H1 (cell line): ENCODE results near the gene FOSL1. TPM values are rescaled to one million over a fixed set of nuclear protein-coding genes. Genes with fewer than 3 reads are reported as not detected.

Experiments used
- CTCF ChIA-PET: fragments of 300-600 bp; sonication (Branson Sonifier 250); formaldehyde crosslinking; loops from one replicate; lab custom pipeline; 2021; ENCODE audit not compliant: partially characterized antibody; lab: Charles Lee
- POLR2A ChIA-PET: fragments of 300-600 bp; sonication (Branson Sonifier 250); formaldehyde crosslinking; loops from one replicate; lab custom pipeline; 2021; ENCODE audit warnings: inconsistent platforms; ENCODE audit not compliant: partially characterized antibody; lab: Charles Lee
- DNase-seq, 2 experiments: peaks; one replicate each; pipeline versions ENCODE4 v3.0.0 to v3.0.0-alpha.2; 2010 to 2022; ENCODE audit warnings: low spot score in 2 of 2, low read depth in 1 of 2, mixed read lengths in 1 of 2
- FAIRE-seq: peaks from 2 replicates; lab custom pipeline; 2011; peaks lifted over from hg19 to GRCh38; lab: Jason Lieb, UNC
- H2AFZ ChIP-seq: 2 replicates; pipeline ENCODE4 v1.8.1; 2012; ENCODE audit warnings: low read length, inconsistent platforms
- H2AK5ac ChIP-seq: 2 replicates; pipeline ENCODE4 v1.6.1; 2013; ENCODE audit warnings: low read depth, low read length
- H2BK120ac ChIP-seq: replicated peaks from 2 replicates; pipeline ENCODE3; 2013; ENCODE audit warnings: low read depth, low read length, inconsistent platforms
- H2BK12ac ChIP-seq: 2 replicates; pipeline ENCODE4 v1.6.1; 2013; ENCODE audit warnings: low read depth, low read length
- H2BK15ac ChIP-seq: 2 replicates; pipeline ENCODE4 v1.6.1; 2013; ENCODE audit warnings: low read length
- H2BK20ac ChIP-seq: 2 replicates; pipeline ENCODE4 v1.6.1; 2013; ENCODE audit warnings: low read length
- H2BK5ac ChIP-seq: 2 replicates; pipeline ENCODE4 v1.6.1; 2013; ENCODE audit warnings: low read depth, low read length
- H3K14ac ChIP-seq: 2 replicates; pipeline ENCODE4 v1.6.1; 2013; ENCODE audit warnings: inconsistent platforms; ENCODE audit not compliant: insufficient read length
- H3K18ac ChIP-seq: 2 replicates; pipeline ENCODE4 v1.6.1; 2013; ENCODE audit warnings: low read length; ENCODE audit errors: extremely low read depth
- H3K23ac ChIP-seq: 2 replicates; pipeline ENCODE4 v1.6.1; 2013; ENCODE audit warnings: inconsistent platforms; ENCODE audit not compliant: insufficient read length
- H3K23me2 ChIP-seq: 2 replicates; pipeline ENCODE4 v1.6.1; 2013; ENCODE audit warnings: low read depth, low read length
- H3K27ac ChIP-seq: 2 replicates; pipeline ENCODE4 v1.6.1; 2011; ENCODE audit warnings: low read depth, low read length, inconsistent platforms
- H3K27me3 ChIP-seq, 4 experiments: replicated peaks in 1 of 4; 1 replicate in 1 of 4; 2 replicates in 3 of 4; pipeline versions ENCODE4 v1.6.1 to v1.8.1; 2011 to 2013; ENCODE audit warnings: low read length in 3 of 4, mild to moderate bottlenecking in 3 of 4, inconsistent platforms in 2 of 4, mixed read lengths in 2 of 4, moderate library complexity in 1 of 4; ENCODE audit not compliant: control insufficient read depth in 3 of 4, insufficient read depth in 3 of 4; ENCODE audit errors: extremely low read depth in 1 of 4
- H3K36me3 ChIP-seq, 4 experiments: 2 replicates each; pipeline versions ENCODE4 v1.6.1 to v1.8.1; 2011 to 2013; ENCODE audit warnings: mild to moderate bottlenecking in 4 of 4, low read length in 3 of 4, moderate library complexity in 2 of 4, control low read depth in 1 of 4, inconsistent platforms in 1 of 4; ENCODE audit not compliant: insufficient read depth in 4 of 4, control insufficient read depth in 2 of 4
- H3K4ac ChIP-seq: replicated peaks from 2 replicates; pipeline ENCODE3; 2013; ENCODE audit warnings: low read length, low read depth, mixed read lengths, inconsistent platforms; ENCODE audit not compliant: insufficient read length
- H3K4me1 ChIP-seq, 4 experiments: replicated peaks in 1 of 4; 1 replicate in 1 of 4; 2 replicates in 3 of 4; pipeline versions ENCODE4 v1.6.1 to v1.8.1; 2011 to 2013; ENCODE audit warnings: low read length in 3 of 4, inconsistent platforms in 2 of 4, mixed read lengths in 1 of 4; ENCODE audit not compliant: insufficient read depth in 4 of 4, control insufficient read depth in 3 of 4
- H3K4me2 ChIP-seq, 2 experiments: 2 replicates each; pipeline versions ENCODE4 v1.6.1 to v1.8.1; 2011 to 2013; ENCODE audit warnings: low read depth in 2 of 2, low read length in 2 of 2, control low read depth in 1 of 2, inconsistent platforms in 1 of 2, mild to moderate bottlenecking in 1 of 2; ENCODE audit not compliant: insufficient read depth in 1 of 2
- H3K4me3 ChIP-seq, 4 experiments: fragments of 200-600, 300-600 bp in 1 of 4; sonication (generic), shearing (Covaris generic), sonication (Bioruptor Twin) in 1 of 4; 2 replicates each; pipeline versions ENCODE4 v1.5.1 to v1.8.1; 2011 to 2016; ENCODE audit warnings: low read length in 4 of 4, low read depth in 3 of 4, control low read depth in 2 of 4, inconsistent platforms in 2 of 4, mild to moderate bottlenecking in 2 of 4, mixed read lengths in 1 of 4, moderate library complexity in 1 of 4; ENCODE audit not compliant: insufficient read depth in 2 of 4; ENCODE audit errors: extremely low read depth in 1 of 4
- H3K56ac ChIP-seq: replicated peaks from 2 replicates; pipeline ENCODE3; 2013; ENCODE audit warnings: low read depth, mild to moderate bottlenecking, mixed read lengths, low read length, inconsistent platforms; ENCODE audit not compliant: insufficient read length
- H3K79me1 ChIP-seq: 2 replicates; pipeline ENCODE4 v1.6.1; 2013; ENCODE audit warnings: low read depth, low read length, control low read depth
- H3K79me2 ChIP-seq, 2 experiments: 2 replicates each; pipeline versions ENCODE4 v1.6.1 to v1.8.1; 2012 to 2013; ENCODE audit warnings: low read length in 2 of 2, mild to moderate bottlenecking in 2 of 2, inconsistent platforms in 1 of 2; ENCODE audit not compliant: insufficient read depth in 2 of 2, control insufficient read depth in 1 of 2
- H3K9ac ChIP-seq, 4 experiments: replicated peaks in 1 of 4; 1 replicate in 1 of 4; 2 replicates in 3 of 4; pipeline versions ENCODE4 v1.6.1 to v1.8.1; 2011 to 2013; ENCODE audit warnings: low read depth in 3 of 4, low read length in 3 of 4, control low read depth in 2 of 4, mild to moderate bottlenecking in 2 of 4, moderate library complexity in 2 of 4, inconsistent platforms in 1 of 4; ENCODE audit errors: extremely low read depth in 1 of 4
- H3K9me3 ChIP-seq, 2 experiments: 2 replicates each; pipeline versions ENCODE4 v1.6.1 to v1.8.1; 2012 to 2013; ENCODE audit warnings: mild to moderate bottlenecking in 2 of 2, moderate library complexity in 2 of 2, control low read depth in 1 of 2, inconsistent platforms in 1 of 2, low read depth in 1 of 2, low read length in 1 of 2, mixed read lengths in 1 of 2; ENCODE audit not compliant: insufficient read depth in 2 of 2
- H4K20me1 ChIP-seq, 2 experiments: replicated peaks in 1 of 2; 2 replicates each; pipeline versions ENCODE3 to v1.8.1; 2011 to 2013; ENCODE audit warnings: inconsistent platforms in 2 of 2, low read length in 2 of 2, mild to moderate bottlenecking in 1 of 2; ENCODE audit not compliant: insufficient read depth in 2 of 2, control insufficient read depth in 1 of 2
- H4K5ac ChIP-seq: 2 replicates; pipeline ENCODE4 v1.6.1; 2013; ENCODE audit warnings: low read length, low read depth, mixed read lengths, inconsistent platforms; ENCODE audit not compliant: insufficient read length
- H4K8ac ChIP-seq: 2 replicates; pipeline ENCODE4 v1.8.0; 2013; ENCODE audit warnings: mild to moderate bottlenecking, moderate library complexity, low read length, inconsistent platforms; ENCODE audit not compliant: insufficient read depth; ENCODE audit errors: extremely low read depth
- H4K91ac ChIP-seq: replicated peaks from 2 replicates; pipeline ENCODE3; 2013; ENCODE audit warnings: low read length, mixed read lengths, inconsistent platforms; ENCODE audit not compliant: insufficient read length
- BACH1 ChIP-seq: IDR thresholded peaks from 2 replicates; pipeline ENCODE4 v1.6.1; 2012; ENCODE audit warnings: low read length, improper control_type of control experiment
- CBX8 ChIP-seq: fragments of 300-800, 300-1000 bp; sonication (generic); IDR thresholded peaks from 2 replicates; pipeline ENCODE4 v1.7.1; 2016; ENCODE audit warnings: low read depth, low read length, borderline replicate concordance
- CHD1 ChIP-seq: IDR thresholded peaks from 2 replicates; pipeline ENCODE4 v1.6.1; 2012; ENCODE audit warnings: low read depth, low read length, improper control_type of control experiment
- CHD2 ChIP-seq: IDR thresholded peaks from 2 replicates; pipeline ENCODE4 v1.6.1; 2012; ENCODE audit warnings: low read length, improper control_type of control experiment
- JUN ChIP-seq: IDR thresholded peaks from 2 replicates; pipeline ENCODE4 v1.6.1; 2011; ENCODE audit warnings: low read depth, mild to moderate bottlenecking, improper control_type of control experiment, low read length
- KDM1A ChIP-seq: fragments of 200-600, 300-600 bp; sonication (generic); IDR thresholded peaks from 2 replicates; pipeline ENCODE4 v1.7.1; 2016; ENCODE audit warnings: mild to moderate bottlenecking, low read length, borderline replicate concordance
- KDM4A ChIP-seq: IDR thresholded peaks from one replicate; pipeline ENCODE4 v1.7.1; 2012; ENCODE audit warnings: low read depth, mild to moderate bottlenecking, moderate library complexity, low read length, inconsistent platforms; ENCODE audit not compliant: severe bottlenecking
- NANOG ChIP-seq: IDR thresholded peaks from 2 replicates; pipeline ENCODE4 v1.6.1; 2011; ENCODE audit warnings: low read length, low read depth, mild to moderate bottlenecking, inconsistent platforms; ENCODE audit not compliant: insufficient read depth, poor library complexity, severe bottlenecking
- SAP30 ChIP-seq: fragments of 300-600 bp; sonication (generic); IDR thresholded peaks from 2 replicates; pipeline ENCODE4 v1.7.1; 2012; ENCODE audit warnings: low read length, moderate library complexity, mild to moderate bottlenecking, inconsistent platforms; ENCODE audit not compliant: insufficient read depth, insufficient replicate concordance
- SP4 ChIP-seq: IDR thresholded peaks from 2 replicates; pipeline ENCODE4 v1.6.1; 2012; ENCODE audit warnings: low read length, inconsistent platforms
- TAF1 ChIP-seq: IDR thresholded peaks from 2 replicates; pipeline ENCODE4 v1.6.1; 2011; ENCODE audit warnings: mild to moderate bottlenecking, low read depth, low read length
- TEAD4 ChIP-seq: IDR thresholded peaks from 2 replicates; pipeline ENCODE4 v1.6.1; 2012; ENCODE audit warnings: low read depth, low read length, inconsistent platforms, mixed read lengths
- WGBS, 2 experiments: shearing (Covaris generic) in 1 of 2; methylation state at CpG; one replicate each; pipeline versions ENCODE4 v1.1.6 to v1.1.7; 2013 to 2015; ENCODE audit warnings: low lambda C conversion rate in 2 of 2, mixed read lengths in 2 of 2, inconsistent platforms in 1 of 2, low coverage in 1 of 2, missing lambda C conversion rate in 1 of 2; ENCODE audit not compliant: insufficient replicate concordance in 2 of 2, insufficient coverage in 1 of 2, insufficient read length in 1 of 2; ENCODE audit errors: extremely low coverage in 1 of 2, missing lambda C conversion rate in 1 of 2; 5-methylcytosine and 5-hydroxymethylcytosine counted together
- polyA plus RNA-seq, 7 experiments: library from polyadenylated mRNA; depleted of rRNA in 3 of 7; stranded (reverse) in 5 of 7; unstranded in 2 of 7; fragments of >200 nt in 5 of 7; fragments of 200-250 nt in 2 of 7; gene quantifications; 1 replicate in 5 of 7; 2 replicates in 1 of 7; 4 replicates in 1 of 7; pipeline versions ENCODE4 v1.2.1 to v1.2.3, GENCODE V29; 2011 to 2013; ENCODE audit warnings: missing spikeins in 2 of 7, mixed read lengths in 2 of 7
- total RNA-seq: library from RNA; stranded (reverse); fragmentation: NEBNext Ultra II Directional; extraction: Animal tissue kit (Norgen Biotek cat#: 25700); gene quantifications from 2 replicates; pipeline ENCODE4 v1.2.1, GENCODE V29; 2021
- TF ChIP-seq, protein P1 (sequence below): IDR thresholded peaks from 2 replicates; pipeline ENCODE4 v1.6.1; 2011; ENCODE audit warnings: low read depth, mild to moderate bottlenecking, low read length; ENCODE audit not compliant: insufficient read depth

FOSL1 gene
- total and polyA plus RNA-seq, 2 of the 8 experiments (the other 6 are each of a cell fraction or from before 2014, with no cell fraction given): 6.3 to 7.2 TPM

GRCh38 chr11:65920372-65920802 lies 20.2 kb upstream of the FOSL1 start:
- Histone ChIP-seq H3K27ac (no peak overlapping the region), H2BK5ac (no peak overlapping the region), H3K4ac (no peak overlapping the region), H4K20me1 (peaks cover 0 to 3% of the 10 kb centered on the region in 2 experiments), H2BK20ac (no peak overlapping the region), H3K9me3 (no peaks in the 10 kb centered on the region), H3K9ac (peak overlapping the region in 3 of 4 experiments; percentile 29 to 61 (median 50); a peak in 4 of 7 replicates), H3K14ac (no peak overlapping the region), H3K56ac (no peak overlapping the region)
- no peak for DNase-seq
- 95% methylated on average over 15 of the region's 15 CpGs; no CpG with 5 or more reads in 1 of the 2 experiments for WGBS, 2 experiments
- no peak for TF ChIP-seq SAP30
- TF ChIP-seq, protein P1, sequence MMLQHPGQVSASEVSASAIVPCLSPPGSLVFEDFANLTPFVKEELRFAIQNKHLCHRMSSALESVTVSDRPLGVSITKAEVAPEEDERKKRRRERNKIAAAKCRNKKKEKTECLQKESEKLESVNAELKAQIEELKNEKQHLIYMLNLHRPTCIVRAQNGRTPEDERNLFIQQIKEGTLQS: no peak
- TF ChIP-seq KDM1A: no peak
- no peak for TF ChIP-seq KDM4A
- no peak for TF ChIP-seq TEAD4
- TF ChIP-seq SP4: no peak
- no peak for TF ChIP-seq CHD1
- no peak for TF ChIP-seq JUN
- no peak for TF ChIP-seq CBX8
- no peak for TF ChIP-seq CHD2
- TF ChIP-seq TAF1: no peak
- no peak for TF ChIP-seq BACH1
- no peak for TF ChIP-seq NANOG
- TF ChIP-seq, all 59 proteins: peak for 0
- Histone ChIP-seq H3K23ac (no peak overlapping the region), H3K4me3 (peak overlapping the region; percentile 56 to 79 (median 68)), H3K36me3 (peaks cover 0 to 8% (median 5%) of the 10 kb centered on the region in 4 experiments; a peak in 4 of 8 replicates), H3K27me3 (no peaks in the 10 kb centered on the region), H2BK12ac (0 out of 2 replicates have a peak overlapping the region, but pooled peaks have one; percentile 27), H4K91ac (no peak overlapping the region), H2BK120ac (no peak overlapping the region), H4K5ac (no peak overlapping the region), H3K79me1 (peaks cover 7% of the 10 kb centered on the region; the same call in 1 of the 2 replicates), H4K8ac (peak overlapping the region; percentile 72; the same call in 1 of the 2 replicates), H2AK5ac (no peak overlapping the region), H3K18ac (no peak overlapping the region), H2BK15ac (no peak overlapping the region), H3K4me2 (peak overlapping the region; percentile 74 to 86), H3K79me2 (peaks cover 0 to 7% of the 10 kb centered on the region in 2 experiments; a peak in 2 of 4 replicates), H3K4me1 (peaks cover 0 to 19% (median 13%) of the 10 kb centered on the region in 4 experiments; a peak in 4 of 7 replicates), H3K23me2 (peaks cover 13% of the 10 kb centered on the region; the same call in 1 of the 2 replicates), H2AFZ (no peak overlapping the region)
- FAIRE-seq: no peak
- ChIA-PET POLR2A (interaction anchor here (0.9 to 1.4 kb wide), 3 partner anchors 19 to 61 kb away, joined by 3 to 5 read pairs (median 3); no protein-coding TSS in a partner anchor), CTCF (interaction anchor here (1.0 to 2.1 kb wide), 4 partner anchors 25 to 46 kb away, joined by 3 to 6 read pairs (median 4); partner anchors contain the start of genes FIBP and TSGA10IP)
